Peyer's patch (tissue), 4 donors: ENCODE data around the gene MAP6D1.
"Not testable (repeated sequence)": the region's sequence is repeated elsewhere in the genome, so short reads cannot be mapped to it uniquely, and the experiment has no call there.

Experiments used
- CTCF ChIP-seq, 6 experiments: fragments of 450-650 bp in 4 of 6; fragments of 200-600 bp in 2 of 6; sonication (generic) in 1 of 6; IDR thresholded peaks; one replicate each; pipeline ENCODE4 v1.5.1; 2017 to 2019; ENCODE audit warnings: antibody characterized with exemption in 6 of 6, mild to moderate bottlenecking in 3 of 6, moderate library complexity in 1 of 6
- POLR2A ChIP-seq, 2 donors: fragments of 450-650 bp; IDR thresholded peaks; one replicate each; pipeline ENCODE4 v1.5.1; 2017; ENCODE audit warnings: antibody characterized with exemption in 2 of 2, mild to moderate bottlenecking in 2 of 2, moderate library complexity in 2 of 2

GRCh38 chr3:183776451-183776850, 48.9 kb downstream of the MAP6D1 start:
- not testable (repeated sequence) for TF ChIP-seq CTCF, POLR2A (IDR thresholded peaks at IDR 0.05)
